Fibroblast of the conjunctiva (primary cell): ENCODE data around the gene ZNF879.

ENCODE experiments used
- DNase-seq: peaks from one replicate; pipeline ENCODE4 v3.0.0-alpha.2; 2010; ENCODE audit warnings: low read depth

Gene ZNF879

DNA sequence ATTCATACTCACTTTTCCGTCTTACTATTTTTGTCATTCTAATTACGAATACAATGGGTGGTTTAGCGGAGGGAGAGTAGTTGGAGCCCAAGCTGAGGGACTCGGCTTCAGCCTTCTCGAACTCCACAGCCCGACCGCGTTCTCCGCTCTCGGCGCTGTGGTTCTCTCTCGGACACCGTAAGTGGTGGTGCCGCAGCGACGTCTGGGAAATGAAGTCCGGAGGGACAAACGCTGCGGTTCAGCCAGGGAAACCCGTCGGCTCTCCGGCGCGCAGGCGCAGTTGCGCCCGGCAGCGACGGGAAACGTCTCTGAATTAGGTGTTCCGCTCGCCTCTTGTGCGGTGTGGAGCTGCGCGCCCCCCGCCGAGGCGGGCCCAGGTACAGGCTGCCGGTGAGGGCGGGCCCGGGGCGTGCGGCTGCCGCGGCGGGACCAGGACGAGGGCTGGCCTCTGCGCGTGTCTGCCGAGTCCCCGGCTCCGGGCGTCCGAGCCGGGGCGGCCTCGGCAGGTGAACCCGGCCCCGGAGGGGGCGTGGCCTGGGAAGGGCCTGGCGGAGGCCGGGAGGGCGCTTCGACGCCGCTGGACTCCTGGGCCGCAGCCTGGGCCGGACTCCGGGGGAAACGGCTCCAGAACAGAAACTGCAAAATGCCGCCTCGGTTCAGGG lies at the start of gene ZNF879:
TSS of gene ZNF879 (plus strand) at position 277 of the 662 bp plus-strand sequence. CDS start 1,201 bp downstream, outside the sequence.
- DNase-seq: peak; percentile 92

DNA sequence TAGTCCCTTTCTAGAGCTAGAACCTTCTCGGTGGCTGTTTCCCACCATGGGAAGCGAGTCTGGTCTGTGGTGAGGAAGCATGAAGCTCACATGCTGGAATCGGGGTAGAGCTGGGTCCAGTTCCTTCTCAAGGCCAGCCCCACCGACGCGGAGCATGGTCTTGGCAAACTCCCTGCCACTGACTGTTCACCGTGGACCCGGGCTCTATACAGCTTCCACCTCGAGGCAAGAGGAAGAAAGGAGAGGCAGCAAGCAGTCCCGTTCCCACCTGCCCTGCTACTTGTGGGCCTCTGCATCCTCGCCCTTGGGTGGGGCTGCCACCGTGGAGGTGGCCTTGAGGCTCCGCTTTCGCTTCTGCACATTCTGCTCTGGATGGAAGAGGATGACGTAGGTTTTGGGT lies 42.2 kb upstream of the ZNF879 start:
- no peak for DNase-seq

DNA sequence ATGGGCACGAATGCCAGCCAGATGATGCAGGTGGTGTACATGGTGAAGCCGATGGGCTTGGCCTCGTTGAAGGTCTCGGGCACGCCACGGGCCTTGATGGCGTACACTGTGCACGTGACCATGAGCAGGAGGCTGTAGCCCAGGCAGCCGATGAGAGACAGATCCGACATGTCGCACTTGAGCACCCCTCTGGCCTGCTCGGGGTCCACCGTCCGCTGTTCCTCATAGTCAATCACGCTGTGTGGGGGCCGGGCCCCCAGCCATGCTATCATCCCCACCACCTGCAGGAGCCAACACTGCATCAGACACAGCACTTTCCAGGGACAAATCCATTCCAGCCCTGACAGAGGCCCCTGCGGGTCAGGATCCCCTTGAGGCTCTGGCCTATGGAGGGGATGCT lies 40.7 kb upstream of the ZNF879 start:
- DNase-seq: no peak

DNA sequence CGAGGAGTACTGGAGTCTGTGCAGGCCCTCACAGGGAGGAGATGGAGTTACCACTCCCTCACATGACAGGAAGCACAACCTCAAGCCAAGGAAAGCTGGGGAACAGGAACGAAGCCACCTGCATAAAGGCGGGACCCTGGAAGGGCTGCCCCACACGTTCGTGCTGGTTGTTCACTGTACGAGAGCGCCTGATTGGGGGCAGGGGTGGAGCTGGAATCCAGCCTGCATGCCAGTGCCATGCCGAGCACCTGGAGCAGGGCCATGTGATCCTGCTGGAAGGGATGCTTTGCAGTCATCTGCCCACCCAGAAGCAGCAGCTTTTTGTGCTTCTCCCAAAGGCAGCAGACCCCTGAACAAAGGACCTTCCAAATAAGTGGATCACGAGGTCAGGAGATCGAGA lies 39.9 kb upstream of the ZNF879 start:
- no peak for DNase-seq

DNA sequence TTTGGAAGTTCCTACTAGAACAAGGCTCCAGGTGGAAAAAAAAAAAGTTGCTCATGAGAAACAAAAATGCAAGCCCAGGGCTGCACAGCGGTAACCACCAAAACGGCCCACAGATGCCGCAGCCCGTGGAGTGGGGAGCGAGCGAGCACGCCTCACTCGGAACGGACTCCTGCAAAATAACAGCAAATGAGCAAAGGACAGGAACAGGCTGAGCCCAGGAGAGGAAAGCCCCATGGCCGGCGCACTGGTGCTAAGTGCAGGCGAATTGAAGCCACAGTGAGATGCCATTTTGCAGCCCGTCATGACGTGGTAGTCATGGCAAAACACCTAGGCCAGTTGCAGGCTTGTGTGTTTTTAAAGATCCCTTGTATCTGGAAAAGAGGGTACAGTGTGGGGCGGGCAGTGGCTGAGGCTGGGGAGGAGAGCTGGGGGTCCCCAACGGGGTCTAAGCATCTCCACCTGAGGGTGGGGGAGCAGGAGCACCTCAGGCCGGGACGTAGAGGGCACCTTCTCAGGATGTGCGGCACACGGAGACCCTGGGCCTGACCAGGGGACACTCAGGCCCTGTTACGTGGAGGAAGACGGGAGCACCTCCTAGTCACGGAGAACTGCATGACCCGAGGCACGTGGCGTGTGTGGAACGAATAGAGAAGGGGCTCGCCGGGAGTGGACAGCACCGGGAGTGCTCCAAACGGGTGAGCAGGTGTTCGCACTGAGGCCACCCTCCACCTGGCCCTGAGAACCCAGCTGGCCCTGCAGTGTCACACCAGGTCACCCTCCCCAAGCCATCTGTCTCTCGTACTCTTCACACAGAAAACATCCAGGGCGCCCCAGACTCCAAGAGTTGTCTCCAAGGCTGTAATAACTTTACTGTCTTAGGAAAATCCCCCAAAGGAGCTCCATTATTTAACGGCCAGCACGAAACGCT lies 39.2 kb upstream of the ZNF879 start:
- no peak for DNase-seq

DNA sequence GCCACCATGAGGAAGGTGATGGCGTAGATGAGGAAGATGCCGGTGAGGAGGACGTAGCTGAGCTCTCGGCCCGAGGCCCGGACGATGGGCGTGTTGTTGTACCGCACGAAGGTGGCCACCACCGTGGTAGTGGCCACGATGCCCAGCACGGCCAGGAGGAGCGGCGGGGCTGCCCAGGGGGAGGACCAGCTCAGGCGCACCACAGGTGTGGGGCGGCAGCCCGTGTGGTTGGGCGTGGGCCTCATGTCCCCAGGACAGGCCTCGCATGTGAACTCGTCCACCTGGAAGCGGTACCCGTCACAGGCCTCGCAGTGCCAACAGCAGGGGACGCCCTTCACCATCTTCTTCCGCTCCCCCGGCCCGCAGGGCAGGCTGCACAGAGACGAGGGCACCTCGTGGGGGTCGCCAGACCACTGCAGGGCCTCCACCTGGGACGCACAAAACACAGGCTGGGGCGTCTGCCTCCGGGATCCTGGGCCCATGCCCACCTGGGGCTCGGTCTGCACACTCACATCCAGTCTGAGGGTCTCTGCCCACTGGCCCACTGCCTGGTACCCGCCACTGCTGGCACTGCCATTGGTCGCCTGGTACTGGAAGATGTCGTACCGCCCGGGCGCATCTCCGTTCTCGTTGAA lies 37.2 kb upstream of the ZNF879 start:
- DNase-seq: no peak

DNA sequence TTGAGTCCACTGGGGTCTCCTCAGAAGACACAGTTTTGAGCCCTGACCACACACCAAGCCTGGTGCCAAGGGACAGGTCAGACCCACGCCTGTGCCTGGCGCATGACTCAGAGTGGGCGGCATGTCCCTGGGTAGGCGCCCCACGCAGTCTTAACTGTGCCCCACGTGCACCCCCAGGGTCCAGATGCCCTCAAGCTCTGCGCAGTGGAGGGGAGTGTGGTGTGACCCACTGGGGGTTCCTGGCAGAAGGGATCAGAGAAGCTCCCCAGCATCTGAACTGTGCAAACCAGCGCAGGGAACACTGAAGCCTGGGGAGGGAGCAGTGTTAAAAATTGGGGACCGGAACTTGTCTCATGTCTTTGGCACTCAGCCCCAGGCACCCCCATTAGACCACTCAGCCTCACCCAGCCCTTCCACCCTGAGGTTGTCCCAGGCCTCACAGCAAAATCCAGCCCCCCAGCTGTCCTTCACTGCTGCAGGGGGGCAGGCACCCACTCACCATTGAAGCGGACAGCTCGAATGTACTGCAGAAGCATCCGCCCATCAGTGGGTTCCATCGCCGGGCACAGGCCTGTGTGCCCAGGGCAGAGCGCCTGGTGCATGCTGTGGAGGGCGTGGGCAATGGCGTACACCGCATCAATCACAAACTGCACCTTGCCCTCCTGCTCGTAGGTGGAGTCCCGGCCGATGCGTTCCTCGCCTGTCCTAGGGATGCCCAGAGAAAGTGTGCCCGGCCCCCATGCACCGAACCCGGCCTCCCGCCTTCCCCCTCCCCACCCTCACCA lies 35.0 kb upstream of the ZNF879 start:
- no peak for DNase-seq

DNA sequence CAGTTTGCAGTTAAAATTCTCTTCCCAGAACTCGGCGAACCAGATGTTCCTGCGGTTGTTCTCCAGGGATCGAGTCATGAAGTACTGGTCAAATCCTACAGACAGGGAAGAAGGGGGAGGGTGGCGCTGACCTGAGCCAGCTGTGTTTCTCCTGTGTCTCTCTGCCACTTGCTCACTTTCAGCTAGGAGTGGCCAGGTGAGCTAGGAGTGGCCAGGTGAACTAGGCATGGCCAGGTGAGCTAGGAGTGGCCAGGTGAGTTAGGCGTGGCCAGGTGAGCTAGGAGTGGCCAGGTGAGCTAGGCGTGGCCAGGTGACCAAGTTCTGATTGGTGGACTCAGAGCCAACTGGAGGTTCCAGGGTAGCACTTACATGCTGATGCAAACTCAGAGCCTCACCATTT lies 34.3 kb upstream of the ZNF879 start:
- no peak for DNase-seq

DNA sequence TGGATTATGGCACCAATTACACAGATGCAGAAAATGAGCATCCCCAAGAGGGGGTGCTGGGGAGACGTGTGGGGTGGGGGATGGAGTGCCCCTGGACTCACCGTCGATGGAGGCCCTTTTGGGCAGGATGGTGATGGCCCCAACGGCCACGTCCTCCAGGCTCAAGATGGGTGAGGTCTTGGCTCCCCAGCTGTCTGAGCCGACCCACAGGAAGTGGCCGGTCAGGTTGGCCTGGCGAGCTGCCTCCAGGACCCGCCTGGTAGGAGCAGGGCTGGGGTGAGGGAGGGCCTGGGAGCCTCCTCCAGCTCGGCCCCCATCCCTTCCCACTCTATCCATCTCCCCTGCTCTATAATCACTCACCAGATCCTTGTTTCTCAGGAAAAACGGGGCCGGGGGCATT lies 33.1 kb upstream of the ZNF879 start:
- DNase-seq: no peak

DNA sequence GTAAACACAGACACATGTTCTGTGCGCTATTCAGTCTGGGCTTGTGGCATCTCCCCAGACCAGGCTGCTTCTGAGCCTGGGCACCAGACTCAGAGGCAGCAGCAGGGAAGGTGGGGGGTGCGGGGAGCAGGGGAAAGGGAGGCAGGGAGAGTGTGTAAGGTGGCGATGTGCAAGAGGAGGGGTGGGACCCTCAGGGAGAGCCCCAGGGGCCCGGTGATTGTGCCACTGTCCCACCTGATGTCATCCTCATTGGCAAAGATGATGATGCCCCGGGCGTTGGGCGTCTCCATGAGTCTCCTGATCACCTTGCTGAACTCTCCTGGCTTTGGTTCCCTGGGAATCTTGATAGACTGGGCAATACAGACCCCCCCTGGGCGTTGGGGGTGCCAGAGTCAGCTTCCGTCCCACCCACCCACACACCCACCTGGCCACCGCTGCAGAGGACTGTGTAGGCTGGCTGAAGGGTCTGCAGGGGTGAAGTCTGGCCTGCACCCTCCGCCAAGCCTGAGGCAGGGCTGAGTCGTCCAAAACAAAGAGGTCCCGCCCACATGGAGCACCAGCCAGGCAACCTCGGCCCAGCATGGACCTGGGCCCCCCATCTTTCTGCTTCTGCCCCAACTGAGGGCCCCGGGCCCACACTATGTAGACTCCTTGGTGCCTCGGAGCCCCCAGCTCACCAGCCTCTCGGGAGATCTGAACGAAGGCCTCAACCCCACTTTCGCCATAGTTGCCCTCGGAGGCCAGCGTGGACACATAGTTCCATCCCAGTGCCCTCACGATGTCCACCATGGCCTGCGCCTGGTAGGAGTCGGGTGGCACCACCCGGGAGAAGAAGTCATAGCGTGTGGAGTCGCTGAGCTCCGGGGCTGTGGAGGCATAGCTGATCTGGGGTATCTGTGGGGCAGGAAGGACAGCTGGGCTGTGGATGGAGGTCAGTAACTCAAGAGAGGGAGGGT lies 32.1 kb upstream of the ZNF879 start:
- DNase-seq: no peak

DNA sequence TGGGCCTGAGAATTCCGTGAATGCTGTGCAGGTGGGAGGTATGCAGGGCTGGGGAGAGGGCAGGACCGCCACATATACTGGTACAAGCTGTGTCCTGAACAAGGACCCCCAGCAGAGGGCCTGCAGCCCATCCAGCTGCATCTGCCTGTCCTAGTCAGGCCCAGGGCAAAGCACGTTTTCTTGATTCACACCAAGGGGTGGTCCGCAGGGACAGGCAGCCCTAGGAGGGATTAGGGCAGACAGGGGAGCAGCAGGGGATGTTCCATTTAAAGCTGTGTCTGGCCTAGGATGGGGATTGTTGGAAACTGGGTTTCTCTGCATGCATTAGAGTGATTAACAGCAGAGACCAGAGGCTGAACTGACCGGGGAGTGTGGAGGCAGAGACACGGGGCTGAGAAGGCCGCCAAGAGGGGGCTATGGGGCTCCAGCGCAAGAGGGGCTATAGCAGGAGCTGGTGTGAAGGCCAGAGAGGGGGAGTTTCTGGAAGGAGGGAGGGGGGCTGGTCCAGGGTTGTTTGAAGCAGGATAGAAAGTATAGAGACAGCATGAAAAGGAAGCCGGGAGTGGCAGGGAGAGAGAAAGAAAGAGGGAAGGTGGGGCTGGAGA lies 31.2 kb upstream of the ZNF879 start:
- no peak for DNase-seq

DNA sequence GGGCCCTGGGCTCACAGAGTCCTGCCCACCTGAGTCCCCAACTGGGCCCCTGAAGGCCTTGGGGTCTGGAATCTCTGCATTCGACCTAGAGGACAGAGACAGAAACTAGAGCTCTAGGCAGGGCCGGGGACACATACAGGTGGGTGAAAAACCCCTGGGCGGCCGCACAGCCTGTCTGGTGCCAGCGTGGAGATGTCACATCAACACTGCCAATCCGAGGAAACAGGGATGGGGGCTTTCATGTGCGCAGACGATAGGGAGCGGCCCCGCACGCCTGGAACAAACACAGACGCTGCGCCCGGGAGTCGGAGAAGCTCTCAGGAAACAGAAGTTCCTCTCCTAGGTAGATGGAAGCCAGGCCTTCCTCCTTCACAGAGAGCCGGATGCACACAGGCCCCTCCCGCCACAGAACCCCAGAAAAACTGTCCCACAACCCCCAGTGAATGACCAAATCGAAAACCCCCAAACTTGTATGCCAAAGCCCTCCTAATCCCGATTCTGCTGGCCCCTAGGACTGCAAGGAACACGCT lies 30.3 kb upstream of the ZNF879 start:
- no peak for DNase-seq

DNA sequence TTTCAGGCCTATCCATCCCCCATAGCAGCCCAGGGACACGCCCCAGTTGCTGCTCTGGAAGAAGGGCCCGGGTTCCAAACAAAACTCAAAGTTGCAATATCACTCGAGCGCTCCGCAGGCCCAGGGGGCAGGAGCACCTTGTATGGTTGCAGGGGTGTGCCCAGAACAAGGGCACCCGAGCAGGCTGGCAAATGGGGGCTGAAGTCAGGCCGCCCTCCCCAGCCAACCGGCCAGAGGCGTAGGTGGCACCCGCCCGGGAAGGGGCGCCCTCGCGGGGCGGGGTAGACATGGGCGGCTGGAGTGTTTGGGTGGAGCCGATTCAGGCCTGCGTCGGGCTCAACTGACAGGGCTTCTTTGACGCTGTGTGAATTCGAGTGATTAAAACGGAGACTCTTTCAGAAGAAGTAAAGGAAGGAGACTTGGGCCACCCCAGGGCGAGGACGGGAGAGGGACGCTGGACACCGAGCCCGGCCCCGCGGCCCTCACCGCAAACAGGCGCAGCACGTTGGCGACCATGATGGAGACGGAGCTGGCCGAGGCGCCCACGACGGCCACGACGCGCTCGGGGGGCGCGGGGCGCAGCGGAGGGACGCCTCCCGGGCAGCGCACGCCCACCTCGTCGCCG lies 29.5 kb upstream of the ZNF879 start:
- no peak for DNase-seq

DNA sequence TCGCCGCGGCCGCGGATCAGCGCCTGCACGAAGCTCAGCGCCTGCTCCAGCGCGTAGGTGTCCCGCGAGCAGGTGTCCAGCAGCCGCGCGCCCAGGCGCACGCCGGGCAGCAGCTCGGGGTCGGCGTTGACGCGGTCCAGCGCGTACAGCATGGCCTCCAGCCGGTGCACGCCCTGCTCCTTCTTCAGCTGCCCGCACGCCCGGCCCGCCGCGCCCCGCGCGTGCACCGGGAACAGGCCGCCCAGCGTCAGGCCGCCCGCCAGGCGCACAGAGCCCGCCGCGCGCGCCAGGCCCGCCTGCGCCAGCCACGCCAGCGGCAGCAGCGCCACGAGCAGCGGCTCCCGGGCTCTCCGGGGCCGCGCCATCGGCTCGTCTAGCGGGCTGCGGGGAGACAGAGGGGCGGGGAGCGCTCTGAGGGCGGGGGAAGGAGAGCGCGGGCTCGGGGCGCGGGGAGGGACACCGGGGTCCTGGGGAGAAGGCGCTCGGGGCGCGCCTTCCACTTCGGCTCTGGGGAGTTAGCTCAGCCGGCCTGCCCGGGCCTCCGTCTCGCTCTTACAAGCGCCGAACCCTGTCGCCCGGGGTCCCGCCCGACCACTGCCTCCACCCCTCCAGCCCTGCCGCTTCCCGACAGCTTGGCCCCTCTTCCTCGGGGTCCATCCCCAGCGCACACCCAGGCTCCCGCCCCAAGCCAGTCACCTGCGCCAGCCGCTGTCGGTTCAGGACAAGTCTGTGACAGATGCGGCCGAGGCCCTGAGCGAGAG lies 28.8 kb upstream of the ZNF879 start, which contains the start of gene GRM6:
TSS of gene GRM6 (minus strand) at position 741 of the 761 bp plus-strand sequence. CDS start at position 365, 376 bp downstream.
- no peak for DNase-seq

DNA sequence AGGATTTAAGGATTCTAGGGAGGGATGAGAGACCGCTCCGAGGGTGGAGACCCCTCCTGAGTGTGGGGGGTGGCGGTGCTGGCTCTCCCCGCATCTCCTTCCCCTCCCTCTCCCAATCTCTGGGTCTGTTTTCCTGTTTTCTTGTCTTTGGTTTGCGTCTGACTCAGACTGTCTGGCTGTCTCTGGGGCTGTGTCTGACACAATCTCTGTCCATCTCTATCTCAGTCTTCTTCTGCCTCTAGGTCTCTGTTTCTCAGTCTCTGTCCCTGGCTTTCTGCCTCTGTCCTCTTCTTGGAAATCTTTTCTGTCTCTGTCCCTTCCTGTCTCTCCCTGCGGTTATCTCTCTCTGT lies 28.3 kb upstream of the ZNF879 start:
- DNase-seq: no peak

DNA sequence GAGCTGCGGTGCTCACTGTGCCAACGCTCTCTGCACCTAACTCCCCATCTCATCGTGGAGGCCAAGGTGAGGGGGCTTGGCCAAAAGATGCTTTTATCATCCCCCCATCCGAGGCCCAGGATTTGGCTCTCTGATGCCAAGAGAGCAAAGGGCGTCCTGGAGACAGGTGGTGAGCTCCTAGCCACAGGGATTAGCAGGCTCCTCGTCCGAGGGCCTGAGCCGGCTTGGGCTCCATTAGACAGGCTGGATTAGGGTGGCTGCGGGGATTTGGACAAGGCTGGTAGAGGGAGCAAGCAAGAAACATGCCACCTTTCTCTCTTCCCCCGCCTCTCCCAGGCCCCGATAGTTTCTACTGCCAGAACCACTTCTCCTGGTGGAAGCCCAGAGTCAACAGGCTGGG lies 27.4 kb upstream of the ZNF879 start:
- DNase-seq: no peak

DNA sequence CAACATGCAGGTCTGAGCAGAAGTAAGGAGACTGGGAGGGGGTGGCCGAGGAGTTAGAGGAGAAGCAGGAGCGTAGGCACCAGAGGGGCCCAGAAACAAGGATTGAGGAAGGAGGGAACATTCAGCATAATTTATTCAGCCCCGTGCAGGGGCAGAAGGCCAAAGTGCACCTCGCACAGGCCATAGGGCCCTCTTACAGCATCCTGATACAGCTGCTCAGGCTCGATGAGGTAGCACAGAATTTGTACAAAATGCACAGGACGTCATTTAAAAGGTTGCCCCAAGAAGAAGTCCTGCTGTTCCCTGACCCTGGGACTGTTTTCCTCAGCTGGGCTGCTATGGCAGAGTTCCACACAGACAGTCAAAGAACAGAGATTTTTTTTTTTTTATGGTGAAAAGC lies 26.4 kb upstream of the ZNF879 start:
- no peak for DNase-seq

DNA sequence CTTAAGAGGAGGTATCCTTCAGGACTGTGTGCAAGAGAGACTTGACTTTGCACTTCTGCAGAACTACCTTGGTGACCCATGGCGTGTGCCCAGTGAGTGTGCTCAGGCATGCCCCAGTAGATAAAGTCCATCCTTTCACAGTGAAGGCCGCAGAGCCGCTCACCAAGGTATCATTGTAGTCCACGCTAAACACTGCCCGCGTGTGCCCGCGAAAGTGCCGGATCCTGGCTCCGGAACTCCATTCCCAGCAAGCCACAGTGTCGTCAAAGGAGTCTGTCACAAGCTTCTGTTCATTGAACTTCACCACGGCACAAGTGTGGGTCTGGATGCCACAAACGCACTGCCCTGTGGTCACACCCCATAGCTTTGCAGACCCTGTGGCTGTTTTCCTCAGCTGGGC lies 25.2 kb upstream of the ZNF879 start:
- DNase-seq: no peak

DNA sequence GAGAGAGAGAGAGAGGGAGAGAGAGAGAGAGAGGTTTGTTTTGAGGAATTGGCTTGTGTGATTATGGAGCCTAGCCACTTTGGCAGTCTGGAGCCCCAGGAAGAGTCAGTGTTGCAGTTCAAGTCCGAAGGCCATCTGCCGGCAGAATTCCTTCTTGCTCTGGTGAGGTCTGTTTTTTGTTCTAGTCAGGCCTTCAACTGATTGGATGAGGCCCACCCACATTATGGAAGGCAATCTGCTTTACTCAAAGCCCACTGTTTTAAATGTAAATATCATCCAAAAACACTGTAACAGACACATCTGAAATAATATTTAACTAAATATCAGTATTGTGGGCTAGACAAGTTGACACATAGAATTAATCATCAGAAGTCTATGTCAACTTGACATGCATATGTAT lies 17.0 kb upstream of the ZNF879 start:
- no peak for DNase-seq
